Stimulated activated CD8-positive, alpha-beta memory T cell treated with anti-CD3 and anti-CD28 coated beads, Interleukin-15, amount 100 ng/mL, for 4 hours (primary cell): Measurements from ENCODE around the gene PRKAG3.
"Not testable (repeated sequence)": the region's sequence is repeated elsewhere in the genome, so short reads cannot be mapped to it uniquely, and the experiment has no call there.

ENCODE experiments used
- DNase-seq, 2 donors: peaks; one replicate each; pipeline ENCODE4 v3.0.0-alpha.2; 2020; ENCODE audit warnings: low read depth in 2 of 2

The PRKAG3 gene

GRCh38 chr2:218863021-218863520, 31.5 kb upstream of the PRKAG3 start:
- no peak for DNase-seq

- no peak for DNase-seq
Observed at GRCh38 chr2:218861645-218862318, 30.2 kb upstream of the PRKAG3 start.

- DNase-seq: no peak
Observed at GRCh38 chr2:218860950-218861381, 29.4 kb upstream of the PRKAG3 start.

- no peak for DNase-seq
Observed at GRCh38 chr2:218859988-218860831, 28.6 kb upstream of the PRKAG3 start.

GRCh38 chr2:218859556-218859987, 28.0 kb upstream of the PRKAG3 start, which contains the start of gene WNT6:
Gene WNT6, plus strand, starts transcription at chr2:218859805. Its CDS starts 233 bp downstream, at chr2:218860038.
- DNase-seq: no peak

- no peak for DNase-seq
Observed at GRCh38 chr2:218858671-218859555, 27.3 kb upstream of the PRKAG3 start.

- DNase-seq: no peak
Observed at GRCh38 chr2:218858138-218858445, 26.5 kb upstream of the PRKAG3 start.

- DNase-seq: no peak
Observed at GRCh38 chr2:218857371-218858137, 26.0 kb upstream of the PRKAG3 start.

GRCh38 chr2:218856896-218857243, 25.3 kb upstream of the PRKAG3 start:
- DNase-seq: no peak

GRCh38 chr2:218856167-218856895, 24.7 kb upstream of the PRKAG3 start:
- DNase-seq: no peak

GRCh38 chr2:218855305-218856166, 23.9 kb upstream of the PRKAG3 start:
- DNase-seq: no peak

GRCh38 chr2:218854860-218855259, 23.3 kb upstream of the PRKAG3 start:
- no peak for DNase-seq

GRCh38 chr2:218853766-218854165, 22.2 kb upstream of the PRKAG3 start:
- DNase-seq: no peak

- peak in 1 of 2 donors; percentile 45 for DNase-seq
Observed at GRCh38 chr2:218852911-218853667, 21.5 kb upstream of the PRKAG3 start.

GRCh38 chr2:218851286-218851685, 19.7 kb upstream of the PRKAG3 start:
- no peak for DNase-seq

GRCh38 chr2:218850796-218851195, 19.2 kb upstream of the PRKAG3 start:
- no peak for DNase-seq

- DNase-seq: no peak
Observed at GRCh38 chr2:218849721-218850120, 18.1 kb upstream of the PRKAG3 start.

- not testable (repeated sequence) for DNase-seq
Observed at GRCh38 chr2:218846963-218847362, 15.4 kb upstream of the PRKAG3 start.

GRCh38 chr2:218844334-218844733, 12.7 kb upstream of the PRKAG3 start:
- not testable (repeated sequence) for DNase-seq
